HepG2 (cell line): ENCODE measurements around the gene MMP17. TPM values are rescaled to one million over a fixed set of nuclear protein-coding genes. Genes with fewer than 3 reads are reported as not detected.

Experiments used
- ATAC-seq: fragments of 200-7000 bp; cut with Tn5 transposase; 3 replicates; pipeline ENCODE4 v1.9.1; 2020; ENCODE audit warnings: mild to moderate bottlenecking, moderate library complexity
- BruUV-seq: library from RNA; stranded (reverse); fragments of 400-500 nt; replicated peaks from 2 replicates; lab custom pipeline; 2021; lab: Mats Ljungman, UMichigan
- CTCF ChIA-PET: fragments of 300-600 bp; formaldehyde crosslinking; extraction: SDS; loops from one replicate; lab custom pipeline; 2021; ENCODE audit warnings: low total read pairs, inconsistent platforms, low intra/inter-chr PET ratio; lab: Yijun Ruan, JAX
- POLR2A ChIA-PET: fragments of 350-600 bp; sonication (Branson Sonifier 250); formaldehyde crosslinking; loops from one replicate; lab custom pipeline; 2020; ENCODE audit warnings: antibody characterized with exemption, inconsistent platforms; lab: Yijun Ruan, JAX
- DNase-seq: peaks from one replicate; pipeline ENCODE4 v3.0.0-alpha.2; 2015; ENCODE audit warnings: low spot score
- FAIRE-seq: peaks from 3 replicates; lab custom pipeline; 2011; peaks lifted over from hg19 to GRCh38; lab: Jason Lieb, UNC
- H2AFZ ChIP-seq: one replicate; pipeline ENCODE4 v1.6.1; 2011; ENCODE audit warnings: low read length, inconsistent platforms
- H3K27ac ChIP-seq: fragments of 300-600 bp; 3 replicates; pipeline ENCODE4 v1.8.0; 2011; ENCODE audit warnings: mixed run types, mild to moderate bottlenecking, mixed read lengths, low read length, inconsistent platforms; ENCODE audit not compliant: insufficient read depth; ENCODE audit errors: extremely low read length
- H3K27me3 ChIP-seq, 2 experiments: fragments of 200-600 bp in 1 of 2; 2 replicates in 1 of 2; 3 replicates in 1 of 2; pipeline versions ENCODE4 v1.6.0 to v1.8.0; 2011; ENCODE audit warnings: low read length in 2 of 2, mild to moderate bottlenecking in 2 of 2, moderate library complexity in 2 of 2, inconsistent platforms in 1 of 2; ENCODE audit not compliant: insufficient read depth in 2 of 2, control insufficient read depth in 1 of 2
- H3K36me3 ChIP-seq, 2 experiments: fragments of 200-600 bp in 1 of 2; replicated peaks in 1 of 2; 2 replicates in 1 of 2; 3 replicates in 1 of 2; pipeline versions ENCODE4 v1.5.1 to v1.8.0; 2011; ENCODE audit warnings: low read length in 2 of 2, inconsistent platforms in 1 of 2; ENCODE audit not compliant: insufficient read depth in 2 of 2, control insufficient read depth in 1 of 2
- H3K4me1 ChIP-seq: 2 replicates; pipeline ENCODE4 v1.5.1; 2012; ENCODE audit warnings: low read length, inconsistent platforms; ENCODE audit not compliant: insufficient read depth
- H3K4me2 ChIP-seq: 2 replicates; pipeline ENCODE4 v1.6.0; 2011; ENCODE audit warnings: low read depth, low read length, inconsistent platforms
- H3K4me3 ChIP-seq, 3 experiments: fragments of 200-600 bp in 1 of 3; sonication (generic), shearing (Covaris generic) in 1 of 3; replicated peaks in 1 of 3; 2 replicates each; pipeline ENCODE4 v1.5.1; 2011 to 2016; ENCODE audit warnings: low read length in 3 of 3, inconsistent platforms in 2 of 3, low read depth in 2 of 3, mild to moderate bottlenecking in 2 of 3, control low read depth in 1 of 3, mixed read lengths in 1 of 3; ENCODE audit not compliant: insufficient read depth in 1 of 3
- H3K79me2 ChIP-seq: one replicate; pipeline ENCODE4 v1.6.1; 2011; ENCODE audit warnings: low read length, inconsistent platforms; ENCODE audit not compliant: insufficient read depth
- H3K9ac ChIP-seq: 2 replicates; pipeline ENCODE4 v1.6.0; 2011; ENCODE audit warnings: mild to moderate bottlenecking, low read depth, low read length, inconsistent platforms; ENCODE audit not compliant: insufficient read depth
- H3K9me3 ChIP-seq: 2 replicates; pipeline ENCODE4 v1.5.1; 2012; ENCODE audit warnings: mild to moderate bottlenecking, low read length
- H4K20me1 ChIP-seq: 2 replicates; pipeline ENCODE4 v1.6.0; 2011; ENCODE audit warnings: inconsistent platforms, mild to moderate bottlenecking, low read length, moderate library complexity; ENCODE audit not compliant: insufficient read depth
- AGO2 ChIP-seq: fragments of 200-400 bp; formaldehyde crosslinking; optimal IDR thresholded peaks from 2 replicates; pipeline ENCODE3; 2017; ENCODE audit warnings: mild to moderate bottlenecking, low read depth, low read length, moderate library complexity
- ATM ChIP-seq: fragments of 450-650 bp; IDR thresholded peaks from 2 replicates; pipeline ENCODE4 v1.7.1; 2017; ENCODE audit warnings: mild to moderate bottlenecking, borderline replicate concordance
- FOXK2 ChIP-seq: fragments of 450-650 bp; IDR thresholded peaks from 2 replicates; pipeline ENCODE4 v1.6.1; 2016
- HNRNPH1 ChIP-seq: fragments of 200-400 bp; formaldehyde crosslinking; optimal IDR thresholded peaks from 2 replicates; pipeline ENCODE3; 2017; ENCODE audit warnings: mild to moderate bottlenecking, low read depth, low read length
- KDM6A ChIP-seq: IDR thresholded peaks from 2 replicates; pipeline ENCODE4 v1.6.1; 2016; ENCODE audit warnings: low read depth
- MATR3 ChIP-seq: sonication (generic); formaldehyde crosslinking; IDR thresholded peaks from 2 replicates; pipeline ENCODE4 v1.4.0; 2020; ENCODE audit warnings: missing genetic modification reagents
- NR1H2 ChIP-seq: sonication (generic); formaldehyde crosslinking; IDR thresholded peaks from 2 replicates; pipeline ENCODE4 v1.8.1; 2022; ENCODE audit warnings: low read depth, missing genetic modification reagents, borderline replicate concordance
- SMAD1 ChIP-seq: sonication (generic); formaldehyde crosslinking; IDR thresholded peaks from 2 replicates; pipeline ENCODE4 v1.4.0; 2020; ENCODE audit warnings: missing genetic modification reagents, low read depth, mild to moderate bottlenecking, borderline replicate concordance
- STAG1 ChIP-seq: sonication (generic); formaldehyde crosslinking; IDR thresholded peaks from 2 replicates; pipeline ENCODE4 v1.4.0; 2020; ENCODE audit warnings: missing genetic modification reagents
- ZKSCAN5 ChIP-seq: sonication (generic); formaldehyde crosslinking; IDR thresholded peaks from 2 replicates; pipeline ENCODE4 v1.5.1; 2020; ENCODE audit warnings: mild to moderate bottlenecking, missing genetic modification reagents
- ZNF136 ChIP-seq: sonication (generic); formaldehyde crosslinking; IDR thresholded peaks from 2 replicates; pipeline ENCODE4 v1.8.1; 2022; ENCODE audit warnings: low read depth, mild to moderate bottlenecking, moderate library complexity, missing genetic modification reagents
- ZNF253 ChIP-seq: sonication (generic); formaldehyde crosslinking; IDR thresholded peaks from 2 replicates; pipeline ENCODE4 v1.8.0; 2022; ENCODE audit warnings: mild to moderate bottlenecking, missing genetic modification reagents, borderline replicate concordance
- ZNF672 ChIP-seq: sonication (generic); formaldehyde crosslinking; IDR thresholded peaks from 2 replicates; pipeline ENCODE4 v1.8.1; 2022; ENCODE audit warnings: missing genetic modification reagents
- ZNF850 ChIP-seq: sonication (generic); formaldehyde crosslinking; conservative IDR thresholded peaks from 2 replicates; pipeline ENCODE4 v1.9.0; 2021; ENCODE audit warnings: mild to moderate bottlenecking, missing genetic modification reagents
- ZNF878 ChIP-seq: sonication (generic); formaldehyde crosslinking; IDR thresholded peaks from 2 replicates; pipeline ENCODE4 v1.8.1; 2023; ENCODE audit warnings: mild to moderate bottlenecking, missing genetic modification reagents, moderate library complexity
- WGBS: methylation state at CpG from one replicate; pipeline ENCODE4 v1.1.6; 2017; ENCODE audit warnings: low lambda C conversion rate; 5-methylcytosine and 5-hydroxymethylcytosine counted together
- in situ Hi-C: cut with HindIII; loops from 2 replicates; pipeline ENCODE4 v1.10.0; 2017; ENCODE audit warnings: low pct_unique_long_range_greater_than_20kb; ENCODE audit not compliant: extremely low pct_ligation_motif_present
- intact Hi-C: fragments of 100-400 bp; cut with micrococcal nuclease; formaldehyde crosslinking; loops from one replicate; pipeline ENCODE4 v1.10.0; 2022; ENCODE audit not compliant: unreplicated experiment
- polyA plus RNA-seq, 8 experiments: library from polyadenylated mRNA; depleted of rRNA in 3 of 8; stranded (reverse) in 7 of 8; unstranded in 1 of 8; fragments of >200 nt; fragmentation: Illumina TruSeq in 4 of 8; extraction: Trizol in 4 of 8; gene quantifications; 2 replicates each; pipeline versions ENCODE4 v1.2.1 to v1.2.3, GENCODE V29; 2011 to 2016; ENCODE audit warnings: low read depth in 4 of 8, missing spikeins in 1 of 8, mixed read lengths in 1 of 8; ENCODE audit not compliant: insufficient read depth in 1 of 8
- total RNA-seq, 5 experiments: library from RNA; depleted of rRNA; stranded (reverse); fragments of >200 nt; fragmentation: Illumina TruSeq; extraction: Trizol; gene quantifications; 2 replicates each; pipeline ENCODE4 v1.2.3, GENCODE V29; 2016; ENCODE audit warnings: low read depth in 1 of 5
- TF ChIP-seq, protein P1 (sequence below): IDR thresholded peaks from 2 replicates; pipeline ENCODE4 v1.6.1; 2016; ENCODE audit warnings: missing genetic modification reagents, missing compliant biosample characterization

The MMP17 gene
- total and polyA plus RNA-seq, 2 of the 13 experiments (the other 11 are each of a cell fraction or from before 2014, with no cell fraction given) = 0.55 to 0.80 TPM

DNA sequence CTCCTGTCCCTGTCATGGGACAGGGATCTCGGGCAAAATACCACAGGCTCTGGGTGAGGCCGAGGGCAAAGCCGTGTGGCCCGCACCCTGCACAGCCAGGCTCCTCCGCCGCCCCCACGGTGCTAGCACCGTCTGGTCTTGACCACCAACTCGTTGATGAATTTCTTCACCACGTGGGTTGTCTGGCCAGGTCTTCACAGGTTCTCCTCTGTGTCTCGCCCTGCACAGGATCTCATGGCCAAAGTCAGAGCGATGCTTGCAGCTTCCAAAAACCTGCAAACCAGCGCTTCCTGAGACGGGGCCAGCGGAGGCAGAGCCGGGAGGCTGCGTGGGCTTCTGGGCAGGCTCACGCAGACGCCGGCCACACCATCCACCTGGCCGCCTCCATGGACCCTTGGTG lies 29.0 kb upstream of the MMP17 start:
- ChIA-PET CTCF (no interaction called here), POLR2A (no interaction called here)
- TF ChIP-seq FOXK2 = no peak
- TF ChIP-seq ZNF878 (CRISPR knock-in tag) = no peak
- TF ChIP-seq, protein P1, sequence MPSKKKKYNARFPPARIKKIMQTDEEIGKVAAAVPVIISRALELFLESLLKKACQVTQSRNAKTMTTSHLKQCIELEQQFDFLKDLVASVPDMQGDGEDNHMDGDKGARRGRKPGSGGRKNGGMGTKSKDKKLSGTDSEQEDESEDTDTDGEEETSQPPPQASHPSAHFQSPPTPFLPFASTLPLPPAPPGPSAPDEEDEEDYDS (CRISPR knock-in tag) = no peak
- TF ChIP-seq KDM6A (CRISPR knock-in tag) = no peak
- no peak for TF ChIP-seq STAG1
- TF ChIP-seq ATM = no peak
- TF ChIP-seq ZNF253 (CRISPR knock-in tag) = no peak
- TF ChIP-seq ZNF850 (CRISPR knock-in tag) = no peak
- TF ChIP-seq MATR3 (CRISPR knock-in tag) = no peak
- intact Hi-C loops (no loop called here), in situ Hi-C loops (no loop called here)
- no peak overlapping the region for H3K4me3 ChIP-seq
- peaks cover 16 to 32% of the 10 kb centered on the region in 2 experiments; a peak in 4 of 5 replicates for H3K36me3 ChIP-seq
- no peaks in the 10 kb centered on the region for H3K9me3 ChIP-seq
- H3K9ac ChIP-seq = no peak overlapping the region
- ATAC-seq = no peak
- H4K20me1 ChIP-seq = no peaks in the 10 kb centered on the region
- H3K4me1 ChIP-seq = no peaks in the 10 kb centered on the region
- no peak for FAIRE-seq
- BruUV-seq = no TSS peak
- H2AFZ ChIP-seq = no peak overlapping the region
- DNase-seq = no peak
- no peak overlapping the region for H3K27ac ChIP-seq
- no peaks in the 10 kb centered on the region for H3K79me2 ChIP-seq
- H3K27me3 ChIP-seq = no peaks in the 10 kb centered on the region
- WGBS = 97% methylated on average over 21 of the region's 21 CpGs
- H3K4me2 ChIP-seq = no peak overlapping the region

DNA sequence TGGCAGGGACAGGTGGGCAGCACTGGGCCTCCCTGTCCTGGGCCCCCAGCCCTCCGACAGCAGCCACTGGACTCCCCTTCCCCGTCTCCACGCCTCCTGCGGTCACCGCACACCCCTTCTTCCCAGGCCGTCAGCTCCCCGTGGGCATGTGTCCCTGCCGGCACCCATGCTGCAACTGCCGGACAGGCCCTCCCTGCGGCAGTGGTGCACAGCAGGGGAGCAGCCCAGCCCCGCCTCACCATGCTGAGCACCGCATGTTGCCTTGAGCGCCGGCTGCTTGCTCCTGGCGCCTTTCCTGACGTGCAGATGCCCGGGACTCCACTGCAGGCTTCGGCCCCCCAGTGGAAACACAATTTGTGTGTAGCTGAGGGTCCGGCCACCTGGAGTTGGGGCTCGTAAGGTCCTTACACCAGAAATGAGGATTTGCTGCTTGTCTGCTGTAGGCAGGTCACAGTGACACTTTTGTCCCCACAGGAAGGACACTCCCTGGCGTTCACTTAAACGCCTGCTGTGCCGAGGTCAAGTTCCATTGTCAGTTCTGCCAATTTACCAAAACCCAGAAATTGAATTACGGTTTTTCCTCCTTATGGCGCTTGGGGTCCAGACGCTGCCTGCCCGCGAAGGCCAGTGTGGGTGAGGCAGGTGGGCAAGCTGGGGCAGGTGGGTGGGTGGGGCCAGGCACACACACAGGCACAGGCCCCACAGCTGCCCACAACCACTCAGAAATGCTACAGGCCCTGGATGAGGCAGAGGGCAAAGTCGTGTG lies 28.2 kb upstream of the MMP17 start:
- Histone ChIP-seq H3K79me2 (no peaks in the 10 kb centered on the region), H3K4me1 (no peaks in the 10 kb centered on the region), H4K20me1 (no peaks in the 10 kb centered on the region), H3K9me3 (no peaks in the 10 kb centered on the region), H3K4me3 (no peak overlapping the region), H3K9ac (no peak overlapping the region), H3K27ac (no peak overlapping the region), H3K4me2 (no peak overlapping the region), H3K27me3 (no peaks in the 10 kb centered on the region), H3K36me3 (peaks cover 13 to 31% of the 10 kb centered on the region in 2 experiments; a peak in 4 of 5 replicates), H2AFZ (no peak overlapping the region)
- FAIRE-seq (no peak), ATAC-seq (no peak), DNase-seq (no peak)
- in situ Hi-C loops (no loop called here), intact Hi-C loops (no loop called here)
- WGBS = 98% methylated on average over 29 of the region's 29 CpGs
- no TSS peak for BruUV-seq
- POLR2A ChIA-PET = no interaction called here
- TF ChIP-seq ZKSCAN5 (no peak), ZNF672 (CRISPR knock-in tag) (no peak), ZNF136 (CRISPR knock-in tag) (no peak), NR1H2 (CRISPR knock-in tag) (no peak), AGO2 (peak; percentile 74), HNRNPH1 (no peak), SMAD1 (no peak)
- CTCF ChIA-PET = no interaction called here
